HEK293 (cell line): ENCODE measurements around the gene SLC35E1.
A peak's percentile ranks its signal among the peaks of the same experiment; 100 is the strongest.

Source experiments
- EGR2 ChIP-seq: fragments of 450-650 bp; formaldehyde crosslinking; IDR thresholded peaks from 2 replicates; pipeline ENCODE4 v1.5.1; 2016; ENCODE audit warnings: low read depth, missing biosample characterization, missing genetic modification characterization
- ELK4 ChIP-seq: IDR thresholded peaks from 2 replicates; pipeline ENCODE4 v1.6.1; 2011; ENCODE audit warnings: mild to moderate bottlenecking, low read depth, low read length, borderline replicate concordance
- FEZF1 ChIP-seq: fragments of 450-650 bp; formaldehyde crosslinking; IDR thresholded peaks from 2 replicates; pipeline ENCODE4 v1.5.1; 2016; ENCODE audit warnings: missing biosample characterization, missing genetic modification characterization
- HIC1 ChIP-seq: fragments of 450-650 bp; formaldehyde crosslinking; IDR thresholded peaks from 2 replicates; pipeline ENCODE4 v1.5.1; 2016; ENCODE audit warnings: missing biosample characterization, missing genetic modification characterization
- HOXD13 ChIP-seq: sonication (generic); formaldehyde crosslinking; IDR thresholded peaks from 2 replicates; pipeline ENCODE4 v1.8.0; 2022; ENCODE audit warnings: missing genetic modification reagents, borderline replicate concordance
- IKZF3 ChIP-seq: fragments of 450-650 bp; IDR thresholded peaks from 2 replicates; pipeline ENCODE4 v1.5.0; 2018; ENCODE audit warnings: missing biosample characterization, mild to moderate bottlenecking, missing genetic modification characterization, moderate library complexity
- KLF17 ChIP-seq: fragments of 450-650 bp; formaldehyde crosslinking; IDR thresholded peaks from 2 replicates; pipeline ENCODE4 v1.5.1; 2016; ENCODE audit warnings: missing biosample characterization, missing genetic modification characterization
- KLF9 ChIP-seq: fragments of 450-650 bp; formaldehyde crosslinking; IDR thresholded peaks from 2 replicates; pipeline ENCODE4 v1.5.1; 2016; ENCODE audit warnings: missing biosample characterization, missing genetic modification characterization, low read depth
- MEIS1 ChIP-seq: sonication (generic); formaldehyde crosslinking; IDR thresholded peaks from 2 replicates; pipeline ENCODE4 v1.8.1; 2022; ENCODE audit warnings: missing genetic modification reagents, mild to moderate bottlenecking, borderline replicate concordance
- PRDM6 ChIP-seq: fragments of 450-650 bp; formaldehyde crosslinking; IDR thresholded peaks from 2 replicates; pipeline ENCODE4 v1.5.1; 2017; ENCODE audit warnings: missing biosample characterization, missing genetic modification characterization
- SETDB1 ChIP-seq: IDR thresholded peaks from one replicate; pipeline ENCODE4 v1.6.1; 2017; ENCODE audit warnings: mild to moderate bottlenecking, low read length, moderate library complexity, mixed read lengths; ENCODE audit not compliant: insufficient read length
- SP7 ChIP-seq: fragments of 450-650 bp; formaldehyde crosslinking; IDR thresholded peaks from 2 replicates; pipeline ENCODE4 v1.5.1; 2016; ENCODE audit warnings: missing biosample characterization, missing genetic modification characterization
- ZEB2 ChIP-seq: fragments of 450-650 bp; formaldehyde crosslinking; IDR thresholded peaks from 2 replicates; pipeline ENCODE4 v1.5.1; 2016; ENCODE audit warnings: missing biosample characterization, missing genetic modification characterization
- ZNF114 ChIP-seq: fragments of 450-650 bp; formaldehyde crosslinking; IDR thresholded peaks from 2 replicates; pipeline ENCODE4 v1.5.0; 2017; ENCODE audit warnings: missing biosample characterization, missing genetic modification characterization
- ZNF121 ChIP-seq: fragments of 450-650 bp; formaldehyde crosslinking; IDR thresholded peaks from 2 replicates; pipeline ENCODE4 v1.5.1; 2016; ENCODE audit warnings: missing biosample characterization, missing genetic modification characterization
- ZNF146 ChIP-seq: fragments of 450-650 bp; formaldehyde crosslinking; IDR thresholded peaks from 2 replicates; pipeline ENCODE4 v1.5.1; 2016; ENCODE audit warnings: missing biosample characterization, missing genetic modification characterization
- ZNF155 ChIP-seq: fragments of 450-650 bp; formaldehyde crosslinking; IDR thresholded peaks from 2 replicates; pipeline ENCODE4 v1.5.1; 2016; ENCODE audit warnings: missing biosample characterization, missing genetic modification characterization
- ZNF16 ChIP-seq: fragments of 450-650 bp; formaldehyde crosslinking; IDR thresholded peaks from 2 replicates; pipeline ENCODE4 v1.5.1; 2016; ENCODE audit warnings: low read depth, missing biosample characterization, missing genetic modification characterization
- ZNF174 ChIP-seq: fragments of 450-650 bp; formaldehyde crosslinking; IDR thresholded peaks from 2 replicates; pipeline ENCODE4 v1.5.0; 2017; ENCODE audit warnings: missing biosample characterization, mild to moderate bottlenecking, missing genetic modification characterization
- ZNF223 ChIP-seq: fragments of 450-650 bp; formaldehyde crosslinking; IDR thresholded peaks from 2 replicates; pipeline ENCODE4 v1.5.1; 2016; ENCODE audit warnings: missing biosample characterization, missing genetic modification characterization
- ZNF239 ChIP-seq: fragments of 450-650 bp; formaldehyde crosslinking; IDR thresholded peaks from 2 replicates; pipeline ENCODE4 v1.5.1; 2016; ENCODE audit warnings: missing biosample characterization, missing genetic modification characterization
- ZNF280C ChIP-seq: fragments of 450-650 bp; formaldehyde crosslinking; IDR thresholded peaks from 2 replicates; pipeline ENCODE4 v1.5.1; 2016; ENCODE audit warnings: missing biosample characterization, missing genetic modification characterization
- ZNF302 ChIP-seq: fragments of 450-650 bp; formaldehyde crosslinking; IDR thresholded peaks from 2 replicates; pipeline ENCODE4 v1.5.1; 2016; ENCODE audit warnings: missing biosample characterization, missing genetic modification characterization, low read depth
- ZNF354C ChIP-seq: fragments of 450-650 bp; formaldehyde crosslinking; IDR thresholded peaks from 2 replicates; pipeline ENCODE4 v1.5.1; 2016; ENCODE audit warnings: missing biosample characterization, missing genetic modification characterization, low read depth, borderline replicate concordance
- ZNF362 ChIP-seq: fragments of 450-650 bp; formaldehyde crosslinking; IDR thresholded peaks from 2 replicates; pipeline ENCODE4 v1.5.1; 2016; ENCODE audit warnings: missing biosample characterization, missing genetic modification characterization
- ZNF37A ChIP-seq: fragments of 450-650 bp; IDR thresholded peaks from 2 replicates; pipeline ENCODE4 v1.5.1; 2018; ENCODE audit warnings: missing biosample characterization, missing genetic modification characterization
- ZNF433 ChIP-seq: fragments of 450-650 bp; formaldehyde crosslinking; IDR thresholded peaks from 2 replicates; pipeline ENCODE4 v1.5.1; 2016; ENCODE audit warnings: missing biosample characterization, missing genetic modification characterization, low read depth
- ZNF692 ChIP-seq: fragments of 450-650 bp; formaldehyde crosslinking; IDR thresholded peaks from 2 replicates; pipeline ENCODE4 v1.5.1; 2016; ENCODE audit warnings: missing biosample characterization, missing genetic modification characterization
- ZNF747 ChIP-seq: fragments of 450-650 bp; formaldehyde crosslinking; IDR thresholded peaks from 2 replicates; pipeline ENCODE4 v1.5.1; 2016; ENCODE audit warnings: missing biosample characterization, missing genetic modification characterization
- ZNF792 ChIP-seq: fragments of 450-650 bp; formaldehyde crosslinking; IDR thresholded peaks from 2 replicates; pipeline ENCODE4 v1.5.1; 2016; ENCODE audit warnings: missing biosample characterization, missing genetic modification characterization
- ZSCAN30 ChIP-seq: fragments of 450-650 bp; IDR thresholded peaks from 2 replicates; pipeline ENCODE4 v1.5.1; 2018; ENCODE audit warnings: missing biosample characterization, mild to moderate bottlenecking, missing genetic modification characterization, moderate library complexity

Gene SLC35E1

GRCh38 chr19:16608290-16608739, 36.1 kb upstream of the SLC35E1 start (continued):
- TF ChIP-seq EGR2 (tag by site-specific recombination) (no peak), MEIS1 (CRISPR knock-in tag) (no peak), ZSCAN30 (peak; percentile 70; the same call in 1 of the 2 replicates), SP7 (peak; percentile 27; the same call in 1 of the 2 replicates), HOXD13 (CRISPR knock-in tag) (no peak), ZNF155 (tag by site-specific recombination) (no peak), ZNF280C (tag by site-specific recombination) (no peak), HIC1 (tag by site-specific recombination) (no peak), ZNF747 (tag by site-specific recombination) (no peak), ZNF792 (tag by site-specific recombination) (no peak), IKZF3 (tag by site-specific recombination) (peak; percentile 77), KLF9 (no peak), ZNF239 (tag by site-specific recombination) (no peak), ZNF121 (no peak), ZEB2 (tag by site-specific recombination) (peak; percentile 84; the same call in 1 of the 2 replicates), KLF17 (tag by site-specific recombination) (0 out of 2 replicates have a peak, but pooled peaks have one; percentile 18), SETDB1 (no peak), PRDM6 (tag by site-specific recombination) (peak; percentile 100), ZNF114 (tag by site-specific recombination) (no peak), ZNF354C (tag by site-specific recombination) (no peak), ZNF692 (tag by site-specific recombination) (peak; percentile 59; the same call in 1 of the 2 replicates), ZNF146 (tag by site-specific recombination) (no peak), ZNF16 (tag by site-specific recombination) (no peak), ZNF37A (no peak), ZNF302 (tag by site-specific recombination) (no peak), ZNF433 (no peak), ZNF362 (tag by site-specific recombination) (peak; percentile 32; the same call in 1 of the 2 replicates), ZNF223 (tag by site-specific recombination) (no peak), ELK4 (no peak), ZNF174 (no peak), FEZF1 (tag by site-specific recombination) (peak; percentile 71)
